Activated naive CD4-positive, alpha-beta T cell treated with anti-CD3 and anti-CD28 coated beads, Interleukin-2, amount 50 U/mL, for 24 hours (primary cell): ENCODE data around the gene SERPINB13.

Experiments
- H3K27ac Mint-ChIP-seq: one replicate; pipeline ENCODE4 v1.8.0; 2021; ENCODE audit warnings: mild to moderate bottlenecking, mixed read lengths
- H3K27me3 Mint-ChIP-seq: one replicate; pipeline ENCODE4 v1.8.0; 2021; ENCODE audit warnings: mixed read lengths
- H3K36me3 Mint-ChIP-seq: one replicate; pipeline ENCODE4 v1.8.0; 2021; ENCODE audit warnings: mixed read lengths
- H3K4me1 Mint-ChIP-seq: one replicate; pipeline ENCODE4 v1.8.0; 2021; ENCODE audit warnings: mixed read lengths
- H3K4me3 Mint-ChIP-seq: one replicate; pipeline ENCODE4 v1.8.0; 2021; ENCODE audit warnings: mild to moderate bottlenecking, mixed read lengths
- H3K9me3 Mint-ChIP-seq: one replicate; pipeline ENCODE4 v1.8.0; 2021; ENCODE audit warnings: mixed read lengths

SERPINB13 gene

GRCh38 chr18:63575681-63576080 is 11.5 kb upstream of the SERPINB13 start:
- Mint-ChIP-seq H3K27me3 (peaks cover 12% of the 10 kb centered on the region), H3K27ac (no peak overlapping the region), H3K4me3 (no peak overlapping the region), H3K4me1 (no peaks in the 10 kb centered on the region), H3K9me3 (no peaks in the 10 kb centered on the region), H3K36me3 (no peaks in the 10 kb centered on the region)

GRCh38 chr18:63578357-63578958 is 8.7 kb upstream of the SERPINB13 start:
- no peak overlapping the region for H3K27ac Mint-ChIP-seq
- H3K27me3 Mint-ChIP-seq = peaks cover 8% of the 10 kb centered on the region
- no peaks in the 10 kb centered on the region for H3K36me3 Mint-ChIP-seq

GRCh38 chr18:63579616-63580015 is 7.5 kb upstream of the SERPINB13 start:
- peaks cover 9% of the 10 kb centered on the region for H3K27me3 Mint-ChIP-seq
- H3K9me3 Mint-ChIP-seq = no peaks in the 10 kb centered on the region
- no peaks in the 10 kb centered on the region for H3K4me1 Mint-ChIP-seq
- H3K27ac Mint-ChIP-seq = no peak overlapping the region
- H3K4me3 Mint-ChIP-seq = no peak overlapping the region
- H3K36me3 Mint-ChIP-seq = no peaks in the 10 kb centered on the region

More at GRCh38 chr18:63578357-63578958, 8.7 kb upstream of the SERPINB13 start:
- Mint-ChIP-seq H3K4me3 (no peak overlapping the region), H3K9me3 (no peaks in the 10 kb centered on the region), H3K4me1 (no peaks in the 10 kb centered on the region)

- H3K27me3 Mint-ChIP-seq = peaks cover 8% of the 10 kb centered on the region
- H3K4me3 Mint-ChIP-seq = no peak overlapping the region
- no peaks in the 10 kb centered on the region for H3K4me1 Mint-ChIP-seq
- no peaks in the 10 kb centered on the region for H3K36me3 Mint-ChIP-seq
- H3K27ac Mint-ChIP-seq = no peak overlapping the region
- no peaks in the 10 kb centered on the region for H3K9me3 Mint-ChIP-seq
Measured at GRCh38 chr18:63585988-63586387, 1.2 kb upstream of the SERPINB13 start.

GRCh38 chr18:63586431-63586830 is 712 bp upstream of the SERPINB13 start:
- Mint-ChIP-seq H3K9me3 (no peaks in the 10 kb centered on the region), H3K4me1 (no peaks in the 10 kb centered on the region), H3K27ac (no peak overlapping the region), H3K27me3 (peaks cover 8% of the 10 kb centered on the region), H3K4me3 (no peak overlapping the region), H3K36me3 (no peaks in the 10 kb centered on the region)

GRCh38 chr18:63588909-63589308 is 1.8 kb downstream of the SERPINB13 start:
- no peaks in the 10 kb centered on the region for H3K36me3 Mint-ChIP-seq
- H3K27me3 Mint-ChIP-seq = peaks cover 5% of the 10 kb centered on the region
- no peak overlapping the region for H3K4me3 Mint-ChIP-seq
- H3K27ac Mint-ChIP-seq = no peak overlapping the region
- H3K9me3 Mint-ChIP-seq = no peaks in the 10 kb centered on the region
- no peaks in the 10 kb centered on the region for H3K4me1 Mint-ChIP-seq

GRCh38 chr18:63590373-63590772 is 3.2 kb downstream of the SERPINB13 start:
- Mint-ChIP-seq H3K36me3 (no peaks in the 10 kb centered on the region), H3K9me3 (no peaks in the 10 kb centered on the region), H3K27ac (no peak overlapping the region), H3K4me3 (no peak overlapping the region), H3K4me1 (no peaks in the 10 kb centered on the region), H3K27me3 (peaks cover 4% of the 10 kb centered on the region)

GRCh38 chr18:63590966-63591695 is 4.0 kb downstream of the SERPINB13 start:
- H3K27ac Mint-ChIP-seq = no peak overlapping the region
- peaks cover 4% of the 10 kb centered on the region for H3K27me3 Mint-ChIP-seq
- H3K9me3 Mint-ChIP-seq = no peaks in the 10 kb centered on the region
- no peaks in the 10 kb centered on the region for H3K4me1 Mint-ChIP-seq
- H3K36me3 Mint-ChIP-seq = no peaks in the 10 kb centered on the region
- H3K4me3 Mint-ChIP-seq = no peak overlapping the region

GRCh38 chr18:63591725-63592124 is 4.6 kb downstream of the SERPINB13 start:
- no peaks in the 10 kb centered on the region for H3K4me1 Mint-ChIP-seq
- H3K9me3 Mint-ChIP-seq = no peaks in the 10 kb centered on the region
- H3K27ac Mint-ChIP-seq = no peak overlapping the region
- H3K4me3 Mint-ChIP-seq = no peak overlapping the region
- peaks cover 4% of the 10 kb centered on the region for H3K27me3 Mint-ChIP-seq
- H3K36me3 Mint-ChIP-seq = no peaks in the 10 kb centered on the region

GRCh38 chr18:63592471-63592870 is 5.3 kb downstream of the SERPINB13 start:
- Mint-ChIP-seq H3K27me3 (peaks cover 4% of the 10 kb centered on the region), H3K27ac (no peak overlapping the region), H3K9me3 (no peaks in the 10 kb centered on the region), H3K4me3 (no peak overlapping the region), H3K36me3 (no peaks in the 10 kb centered on the region), H3K4me1 (no peaks in the 10 kb centered on the region)

GRCh38 chr18:63596964-63597363 is 9.8 kb downstream of the SERPINB13 start:
- no peaks in the 10 kb centered on the region for H3K27me3 Mint-ChIP-seq
- H3K4me3 Mint-ChIP-seq = no peak overlapping the region
- no peak overlapping the region for H3K27ac Mint-ChIP-seq
- H3K4me1 Mint-ChIP-seq = no peaks in the 10 kb centered on the region
- H3K36me3 Mint-ChIP-seq = no peaks in the 10 kb centered on the region
- H3K9me3 Mint-ChIP-seq = no peaks in the 10 kb centered on the region

GRCh38 chr18:63603355-63603754 is 16.2 kb downstream of the SERPINB13 start:
- no peaks in the 10 kb centered on the region for H3K36me3 Mint-ChIP-seq
- no peak overlapping the region for H3K27ac Mint-ChIP-seq
- no peaks in the 10 kb centered on the region for H3K4me1 Mint-ChIP-seq
- no peaks in the 10 kb centered on the region for H3K9me3 Mint-ChIP-seq
- H3K4me3 Mint-ChIP-seq = no peak overlapping the region
- peaks cover 3% of the 10 kb centered on the region for H3K27me3 Mint-ChIP-seq

- Mint-ChIP-seq H3K4me1 (no peaks in the 10 kb centered on the region), H3K36me3 (no peaks in the 10 kb centered on the region), H3K9me3 (no peaks in the 10 kb centered on the region), H3K27me3 (peaks cover 3% of the 10 kb centered on the region), H3K4me3 (no peak overlapping the region), H3K27ac (no peak overlapping the region)
Measured at GRCh38 chr18:63603772-63604171, 16.6 kb downstream of the SERPINB13 start.

GRCh38 chr18:63604791-63605567 is 17.8 kb downstream of the SERPINB13 start:
- Mint-ChIP-seq H3K36me3 (no peaks in the 10 kb centered on the region), H3K9me3 (no peaks in the 10 kb centered on the region), H3K27ac (no peak overlapping the region), H3K27me3 (peaks cover 3% of the 10 kb centered on the region), H3K4me1 (no peaks in the 10 kb centered on the region), H3K4me3 (no peak overlapping the region)

GRCh38 chr18:63606526-63606925 is 19.4 kb downstream of the SERPINB13 start:
- no peaks in the 10 kb centered on the region for H3K9me3 Mint-ChIP-seq

GRCh38 chr18:63613420-63613819 is 26.3 kb downstream of the SERPINB13 start:
- Mint-ChIP-seq H3K4me3 (no peak overlapping the region), H3K36me3 (no peaks in the 10 kb centered on the region), H3K27me3 (peaks cover 7% of the 10 kb centered on the region), H3K9me3 (no peaks in the 10 kb centered on the region), H3K4me1 (no peaks in the 10 kb centered on the region), H3K27ac (no peak overlapping the region)

More at GRCh38 chr18:63606526-63606925, 19.4 kb downstream of the SERPINB13 start:
- H3K27me3 Mint-ChIP-seq = peaks cover 6% of the 10 kb centered on the region
- H3K27ac Mint-ChIP-seq = no peak overlapping the region
- H3K4me3 Mint-ChIP-seq = no peak overlapping the region
- H3K4me1 Mint-ChIP-seq = no peaks in the 10 kb centered on the region
- H3K36me3 Mint-ChIP-seq = no peaks in the 10 kb centered on the region
